SK-N-MC (cell line): ENCODE results near the gene SLC44A1.

ENCODE experiments used
- EZH2 ChIP-seq: fragments of 200-600 bp; sonication (generic); IDR thresholded peaks from one replicate; pipeline ENCODE4 v1.6.1; 2017; ENCODE audit warnings: antibody characterized with exemption
- FOXP2 ChIP-seq: optimal IDR thresholded peaks from 2 replicates; pipeline ENCODE3; 2011; ENCODE audit warnings: mild to moderate bottlenecking, moderate library complexity; ENCODE audit not compliant: insufficient read depth; ENCODE audit errors: extremely low read length, control extremely low read depth
- POLR2AphosphoS5 ChIP-seq: IDR thresholded peaks from 2 replicates; pipeline ENCODE4 v1.6.1; 2012; ENCODE audit warnings: mild to moderate bottlenecking, low read depth, low read length, borderline replicate concordance

DNA sequence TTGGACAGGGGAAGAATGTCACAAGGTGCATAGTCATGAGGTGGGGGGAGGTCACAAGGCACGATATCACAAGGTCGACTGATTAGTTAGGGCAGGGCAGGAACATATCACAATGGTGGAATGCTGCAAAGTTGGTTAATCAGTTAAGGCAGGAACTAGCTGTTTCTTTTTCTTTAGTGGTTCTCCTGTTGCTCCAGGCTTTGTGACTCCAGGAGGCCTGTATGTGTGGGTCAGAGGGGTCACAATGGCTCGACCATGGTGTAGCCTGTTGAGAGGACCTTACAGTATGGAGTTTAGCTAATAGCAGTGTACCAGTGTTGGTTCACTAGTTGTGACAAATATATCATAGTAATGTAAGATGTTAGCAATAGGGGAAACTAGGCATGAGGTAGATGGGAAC is 191.0 kb downstream of the SLC44A1 start:
- TF ChIP-seq POLR2AphosphoS5 (no peak), EZH2 (no peak), FOXP2 (no peak)
